Measurements from ENCODE around the gene MIR17HG.

The MIR17HG gene

DNA sequence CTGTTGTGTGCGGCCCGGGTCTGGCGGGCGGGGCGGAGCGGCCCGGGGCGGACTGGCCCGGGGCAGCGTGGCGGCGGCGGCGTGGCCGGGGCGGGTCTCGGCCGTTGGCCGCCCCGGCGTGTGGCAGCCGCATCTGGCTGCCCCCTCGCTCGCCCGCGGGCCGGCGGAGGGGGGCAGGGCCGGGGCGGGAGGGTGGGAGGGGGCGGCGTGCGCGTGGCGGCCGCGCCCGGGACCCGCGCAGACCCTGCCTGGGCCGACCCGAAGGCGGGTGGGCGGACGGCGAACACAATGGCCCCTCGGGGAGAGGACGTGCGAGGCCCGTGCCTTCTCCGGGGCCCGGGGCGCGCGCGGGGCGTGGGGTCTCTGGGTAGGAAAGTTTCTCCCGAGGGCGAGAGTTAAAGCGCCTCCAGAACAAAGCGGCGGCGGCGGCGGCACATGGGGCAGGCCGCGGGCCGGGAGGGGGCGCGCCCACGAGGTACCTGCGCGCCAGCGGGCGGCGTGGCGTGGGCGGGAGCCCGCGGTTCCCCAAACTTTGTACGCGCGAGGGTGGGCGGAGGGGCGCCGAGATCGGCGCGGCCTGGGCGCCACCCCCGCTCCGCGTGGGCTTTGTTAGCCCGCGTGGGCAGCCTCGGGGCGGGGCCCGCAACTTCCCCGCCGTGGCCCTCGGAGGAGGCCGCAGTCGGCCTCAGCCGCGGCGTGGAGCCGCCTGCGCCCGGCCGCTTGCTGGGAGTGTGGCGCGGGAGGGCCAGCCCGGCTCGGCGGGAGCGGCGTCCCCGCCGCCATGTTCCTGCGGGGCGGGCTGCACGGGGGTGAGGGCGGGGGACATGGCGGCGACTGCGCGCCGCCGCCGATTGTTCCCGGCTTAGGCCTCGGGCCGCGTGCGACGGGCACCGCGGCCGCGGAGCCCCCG lies 764 bp downstream of the MIR17HG start:
- peak; percentile 78 for DNase-seq

DNA sequence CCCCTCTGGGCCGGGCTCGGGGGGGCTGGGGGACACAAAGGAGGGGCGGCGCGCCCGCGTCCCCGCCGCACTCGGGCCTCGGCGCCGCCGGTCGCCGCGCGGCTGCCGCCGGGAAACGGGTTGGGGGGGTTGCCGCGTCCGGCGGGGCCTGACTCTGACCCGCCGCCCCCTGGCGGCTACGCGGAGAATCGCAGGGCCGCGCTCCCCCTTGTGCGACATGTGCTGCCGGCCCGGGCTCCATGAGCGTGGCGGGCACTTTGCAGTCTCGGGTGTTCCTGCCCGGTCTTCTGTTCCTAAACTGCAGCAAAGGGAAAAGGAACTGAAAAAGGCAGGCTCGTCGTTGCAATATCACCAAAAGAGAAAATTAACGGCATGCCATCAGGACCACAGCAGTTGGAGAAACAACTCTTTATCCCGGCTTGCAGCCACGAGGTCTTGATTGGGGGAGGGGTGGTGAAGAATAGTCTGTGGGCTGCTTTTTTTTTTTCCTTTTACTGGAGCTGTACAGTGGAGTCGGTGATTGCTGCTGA lies 1.5 kb downstream of the MIR17HG start:
- peak; percentile 94 to 97 for DNase-seq

DNA sequence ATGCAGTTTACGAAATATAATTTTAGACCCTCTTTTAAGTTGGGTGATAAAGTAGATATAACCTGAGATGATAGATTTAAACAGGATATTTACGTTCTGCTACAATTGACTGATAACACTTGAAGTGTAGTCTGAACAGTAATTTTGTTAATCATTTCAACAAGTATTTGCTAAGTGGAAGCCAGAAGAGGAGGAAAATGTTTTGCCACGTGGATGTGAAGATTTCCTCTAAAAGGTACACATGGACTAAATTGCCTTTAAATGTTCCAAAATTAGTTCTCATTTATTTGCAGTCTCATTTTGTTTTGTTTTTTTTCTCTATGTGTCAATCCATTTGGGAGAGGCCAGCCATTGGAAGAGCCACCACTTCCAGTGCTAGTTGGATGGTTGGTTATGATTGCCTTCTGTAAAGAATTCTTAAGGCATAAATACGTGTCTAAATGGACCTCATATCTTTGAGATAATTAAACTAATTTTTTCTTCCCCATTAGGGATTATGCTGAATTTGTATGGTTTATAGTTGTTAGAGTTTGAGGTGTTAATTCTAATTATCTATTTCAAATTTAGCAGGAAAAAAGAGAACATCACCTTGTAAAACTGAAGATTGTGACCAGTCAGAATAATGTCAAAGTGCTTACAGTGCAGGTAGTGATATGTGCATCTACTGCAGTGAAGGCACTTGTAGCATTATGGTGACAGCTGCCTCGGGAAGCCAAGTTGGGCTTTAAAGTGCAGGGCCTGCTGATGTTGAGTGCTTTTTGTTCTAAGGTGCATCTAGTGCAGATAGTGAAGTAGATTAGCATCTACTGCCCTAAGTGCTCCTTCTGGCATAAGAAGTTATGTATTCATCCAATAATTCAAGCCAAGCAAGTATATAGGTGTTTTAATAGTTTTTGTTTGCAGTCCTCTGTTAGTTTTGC lies 2.8 kb downstream of the MIR17HG start:
- DNase-seq, result peak in 1 of 2 donors; percentile 11

DNA sequence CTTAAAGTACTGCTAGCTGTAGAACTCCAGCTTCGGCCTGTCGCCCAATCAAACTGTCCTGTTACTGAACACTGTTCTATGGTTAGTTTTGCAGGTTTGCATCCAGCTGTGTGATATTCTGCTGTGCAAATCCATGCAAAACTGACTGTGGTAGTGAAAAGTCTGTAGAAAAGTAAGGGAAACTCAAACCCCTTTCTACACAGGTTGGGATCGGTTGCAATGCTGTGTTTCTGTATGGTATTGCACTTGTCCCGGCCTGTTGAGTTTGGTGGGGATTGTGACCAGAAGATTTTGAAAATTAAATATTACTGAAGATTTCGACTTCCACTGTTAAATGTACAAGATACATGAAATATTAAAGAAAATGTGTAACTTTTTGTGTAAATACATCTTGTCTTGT lies 3.6 kb downstream of the MIR17HG start:
- no peak for DNase-seq

DNA sequence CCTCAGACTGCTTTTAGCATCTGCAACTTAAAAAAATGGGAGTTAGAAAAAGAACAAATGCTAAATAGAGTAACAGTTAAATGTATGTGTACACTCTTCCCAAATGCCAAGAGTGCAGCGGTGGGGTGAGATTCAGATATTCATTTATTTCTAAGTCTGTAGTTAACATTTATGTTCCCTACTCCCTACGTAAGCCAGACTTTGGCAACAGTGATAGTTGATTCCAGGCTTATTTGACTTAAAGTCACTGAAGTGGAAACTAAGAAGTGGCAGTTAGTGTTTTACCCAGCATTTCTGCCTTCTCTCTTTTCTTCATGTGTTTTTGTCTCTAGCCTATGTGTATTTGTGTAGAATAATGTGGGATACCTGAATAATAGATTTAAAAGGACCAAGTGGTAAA lies 4.5 kb downstream of the MIR17HG start:
- DNase-seq, result no peak

DNA sequence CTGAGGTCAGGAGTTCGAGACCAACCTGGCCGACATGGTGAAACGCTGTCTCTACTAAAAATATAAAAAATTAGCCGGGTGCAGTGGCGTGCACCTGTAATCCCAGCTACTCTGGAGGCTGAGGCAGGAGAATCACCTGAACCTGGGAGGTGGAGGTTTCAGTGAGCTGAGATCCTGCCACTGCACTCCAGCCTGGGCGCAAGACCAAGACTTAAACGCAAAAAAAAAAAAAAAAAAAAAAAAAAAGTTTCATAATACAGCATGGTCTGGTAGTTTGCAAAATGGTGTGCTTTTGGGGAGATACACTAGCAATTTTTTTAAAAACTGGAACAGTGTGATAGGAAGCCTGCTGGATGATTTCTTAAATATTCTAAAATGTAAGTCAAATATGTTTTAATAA lies 5.4 kb downstream of the MIR17HG start:
- DNase-seq, result peak in 1 of 2 donors; percentile 4

DNA sequence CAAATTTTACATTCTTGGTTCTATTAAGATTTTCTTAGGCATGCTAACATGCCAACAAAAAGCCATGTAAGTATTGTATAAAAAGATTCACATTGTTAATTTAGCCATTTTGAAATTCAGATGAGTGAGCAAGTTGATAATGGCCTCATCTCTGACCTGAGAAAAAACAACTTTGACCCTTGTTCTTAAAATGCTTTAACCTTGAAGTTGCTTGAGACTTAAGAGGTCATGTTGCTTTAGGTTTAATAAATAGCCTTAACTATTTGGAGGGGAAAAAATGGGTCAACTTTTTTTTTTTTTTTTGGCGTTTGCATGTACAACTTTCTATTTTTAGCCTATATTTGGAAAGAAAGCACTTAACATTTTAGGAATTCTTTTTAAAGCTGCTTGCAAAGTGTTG lies 6.0 kb downstream of the MIR17HG start:
- DNase-seq, result no peak

DNA sequence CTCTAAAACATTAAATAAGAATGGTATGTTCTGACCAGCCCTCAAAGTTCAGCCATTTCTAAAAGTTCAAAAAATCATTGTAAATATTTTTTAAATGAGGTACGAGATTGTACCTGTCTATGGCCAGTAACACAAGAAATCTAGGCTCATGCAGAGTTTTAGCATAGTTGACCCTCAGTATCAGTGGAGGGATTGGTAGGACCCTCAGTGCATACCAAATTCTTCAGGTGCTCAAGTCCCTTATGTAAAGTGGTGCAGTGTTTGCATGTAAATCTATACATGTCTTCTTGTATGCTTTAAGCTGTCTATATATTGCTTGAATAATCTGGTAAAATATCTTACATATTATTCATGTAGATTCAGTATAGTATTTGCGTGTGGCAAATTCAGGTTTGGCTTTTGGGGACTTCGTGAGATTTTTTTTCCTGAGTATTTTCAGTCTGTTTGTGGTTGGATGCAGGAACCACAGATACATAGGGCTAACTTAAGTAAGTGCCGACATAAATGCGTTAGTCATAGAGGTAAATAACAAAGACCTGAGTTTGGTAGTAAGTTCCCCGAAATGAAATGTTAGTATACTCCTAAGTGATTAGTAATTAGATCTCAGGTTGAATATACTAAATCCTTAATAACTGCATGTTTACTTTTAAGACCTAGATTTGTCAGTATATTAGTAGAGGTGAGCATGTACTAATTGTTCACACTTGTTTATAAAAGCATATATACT lies 7.8 kb downstream of the MIR17HG start:
- DNase-seq, result no peak

DNA sequence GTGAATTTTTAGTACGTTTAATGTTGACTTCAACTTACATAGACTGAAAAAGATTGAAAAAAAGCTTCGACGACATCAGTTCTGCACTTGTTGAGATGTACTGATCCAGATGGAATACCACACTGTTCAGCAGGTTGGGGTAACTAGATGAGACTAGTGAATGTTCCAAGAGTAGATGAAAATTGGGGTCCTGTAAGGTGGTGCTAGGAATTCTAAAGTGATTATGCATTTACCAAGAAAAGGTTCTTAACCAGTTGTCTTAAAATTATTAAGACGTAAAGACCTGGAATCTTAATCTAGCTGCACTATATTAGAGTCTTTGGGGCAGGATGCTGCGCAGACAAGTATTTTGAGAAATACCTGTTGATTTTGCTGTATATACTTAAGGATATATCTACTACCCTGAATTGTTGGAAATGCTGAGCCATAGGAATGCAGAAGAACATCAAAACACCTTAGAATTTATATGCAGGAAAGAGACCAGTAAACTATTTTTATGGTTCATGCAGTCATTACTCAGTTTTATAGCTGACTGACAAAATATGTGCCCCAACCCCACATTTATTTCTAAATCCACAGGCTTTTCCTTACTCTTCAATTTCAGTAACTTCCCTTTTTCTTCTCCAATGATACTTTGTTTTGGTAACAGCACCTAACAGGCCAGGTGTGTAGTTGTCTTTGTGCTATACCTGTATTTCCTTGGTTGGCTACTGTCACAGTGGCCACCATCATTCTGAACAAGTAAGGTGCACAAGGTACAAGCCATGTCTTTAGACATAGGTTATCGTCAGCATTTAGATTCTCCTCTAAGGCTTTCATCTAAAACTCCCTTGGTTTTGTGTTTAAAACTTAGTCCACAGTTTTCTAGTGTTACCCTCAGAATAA lies 8.6 kb downstream of the MIR17HG start:
- DNase-seq, result no peak

DNA sequence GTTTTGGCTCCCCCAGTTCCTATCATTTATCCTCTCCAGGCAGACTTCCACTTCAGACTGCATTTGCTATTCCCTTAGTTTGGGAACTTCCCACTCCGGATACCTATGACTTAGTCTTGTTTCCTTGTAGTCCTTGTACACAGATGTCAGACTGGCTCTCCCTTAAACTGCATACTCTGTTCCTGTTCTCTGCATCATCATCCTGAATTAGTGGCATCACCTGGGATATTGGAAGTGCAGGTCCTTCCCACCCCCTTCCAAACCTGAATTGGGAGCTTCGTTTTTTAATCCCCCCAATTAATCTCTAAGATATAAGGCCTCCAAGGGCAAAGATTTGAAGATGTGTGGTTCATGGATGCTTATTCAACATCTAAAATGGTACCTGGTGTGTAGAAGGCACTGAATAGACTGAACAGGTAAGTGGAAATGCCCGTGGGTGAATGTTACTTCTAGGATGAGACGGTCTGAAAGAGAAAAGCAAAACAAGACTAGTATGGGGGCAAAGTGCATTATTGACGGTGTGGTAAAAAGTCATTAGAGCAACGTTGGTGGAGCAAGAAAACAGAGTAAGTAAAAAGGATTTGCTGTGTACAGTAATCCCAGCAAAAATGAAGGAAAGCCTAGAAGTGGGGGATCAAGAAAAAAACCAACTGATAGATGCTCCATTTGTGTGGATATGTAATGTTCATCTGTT lies 9.6 kb downstream of the MIR17HG start:
- no peak for DNase-seq

DNA sequence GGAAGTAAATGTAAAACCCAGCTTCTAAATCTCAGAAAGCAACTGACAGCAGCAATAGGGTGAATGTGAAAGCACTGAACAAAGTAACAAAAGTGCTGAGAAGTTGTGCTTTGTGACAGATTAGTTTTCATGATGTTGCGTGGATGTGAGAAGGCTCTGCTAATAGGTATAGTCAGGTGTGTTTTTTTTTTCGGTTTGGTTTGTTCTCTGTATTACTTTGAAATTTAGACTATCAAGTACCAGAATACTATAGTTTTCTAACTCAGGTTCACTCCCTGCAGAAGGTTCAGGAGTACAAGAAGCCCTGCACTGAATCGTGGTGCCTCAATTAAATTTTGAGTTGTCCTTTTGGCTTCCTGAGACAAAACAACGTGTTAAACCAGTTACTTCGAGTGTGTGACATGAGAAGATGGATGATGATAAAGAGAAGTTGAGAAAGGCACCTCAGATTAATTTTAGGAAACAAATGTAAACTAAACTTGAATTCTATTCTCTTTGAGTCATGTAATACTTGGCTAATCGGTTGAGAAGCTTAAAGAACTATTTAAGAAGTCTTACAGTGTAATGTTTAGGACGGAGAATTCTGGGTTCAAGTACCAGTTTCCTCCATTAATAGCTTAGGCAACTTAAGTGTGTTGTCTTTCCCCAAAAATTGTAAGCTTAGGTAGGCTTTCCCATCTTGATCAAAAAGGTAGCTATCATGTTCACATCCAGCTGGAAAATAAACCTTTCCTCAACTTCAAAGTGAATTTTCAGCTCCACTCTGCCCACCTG lies 10.3 kb downstream of the MIR17HG start:
- DNase-seq, result no peak

DNA sequence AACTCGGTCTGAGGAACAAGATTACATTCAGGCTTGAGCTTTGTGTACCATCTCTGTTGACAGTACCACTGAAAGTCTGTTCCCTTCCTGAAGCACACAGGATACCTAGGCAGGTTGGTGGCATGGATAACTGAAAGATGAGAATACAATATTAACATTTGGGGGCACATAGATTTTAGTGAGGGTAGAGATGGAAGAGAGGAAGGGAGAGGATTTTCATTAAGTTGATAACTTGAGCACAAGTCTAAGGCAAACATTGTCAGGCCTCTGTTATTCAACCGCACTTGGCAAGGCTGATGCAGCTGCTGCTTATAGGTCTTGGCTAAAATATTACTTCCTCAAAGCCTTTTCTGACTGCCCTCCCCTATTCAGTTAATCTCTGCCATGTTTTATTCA lies 10.9 kb downstream of the MIR17HG start:
- DNase-seq, result no peak

DNA sequence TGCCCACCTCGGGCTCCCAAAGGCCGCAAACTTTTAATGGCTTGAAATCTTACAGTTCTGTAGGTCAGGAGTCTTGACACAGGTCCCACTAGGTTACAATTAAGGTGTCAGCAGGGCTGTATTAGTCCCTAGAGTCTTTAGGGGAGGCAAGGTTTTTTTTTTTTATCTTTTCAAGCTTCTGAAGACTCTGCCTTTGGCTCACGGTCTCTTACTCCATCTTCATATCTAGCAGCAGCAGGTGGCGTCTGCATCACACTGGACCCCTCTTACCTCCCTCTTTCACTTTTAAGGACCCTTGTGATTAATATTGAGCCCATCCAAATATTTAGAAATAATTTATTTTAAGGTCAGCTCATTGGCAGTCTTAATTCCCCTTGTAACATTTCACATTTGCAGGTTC lies 11.6 kb downstream of the MIR17HG start:
- no peak for DNase-seq

DNA sequence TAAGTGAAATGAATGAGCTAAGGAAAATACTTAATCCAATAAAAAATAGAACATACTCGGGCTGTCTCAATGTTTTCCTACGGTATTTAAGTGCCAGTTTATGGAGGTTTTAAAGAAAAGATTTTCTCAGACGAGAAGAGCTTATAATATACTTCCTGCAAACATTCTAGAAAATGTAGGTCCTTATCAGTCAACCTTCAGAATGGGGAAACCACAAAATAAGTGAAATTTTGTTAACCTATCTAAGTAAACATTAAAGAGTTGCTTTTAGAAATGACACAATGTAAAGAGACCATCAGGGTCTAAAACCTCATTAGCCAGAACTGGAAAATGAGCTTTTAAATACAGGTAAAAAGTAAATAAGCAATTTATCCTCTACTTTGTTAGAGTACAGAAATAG lies 12.1 kb downstream of the MIR17HG start:
- DNase-seq, result no peak

DNA sequence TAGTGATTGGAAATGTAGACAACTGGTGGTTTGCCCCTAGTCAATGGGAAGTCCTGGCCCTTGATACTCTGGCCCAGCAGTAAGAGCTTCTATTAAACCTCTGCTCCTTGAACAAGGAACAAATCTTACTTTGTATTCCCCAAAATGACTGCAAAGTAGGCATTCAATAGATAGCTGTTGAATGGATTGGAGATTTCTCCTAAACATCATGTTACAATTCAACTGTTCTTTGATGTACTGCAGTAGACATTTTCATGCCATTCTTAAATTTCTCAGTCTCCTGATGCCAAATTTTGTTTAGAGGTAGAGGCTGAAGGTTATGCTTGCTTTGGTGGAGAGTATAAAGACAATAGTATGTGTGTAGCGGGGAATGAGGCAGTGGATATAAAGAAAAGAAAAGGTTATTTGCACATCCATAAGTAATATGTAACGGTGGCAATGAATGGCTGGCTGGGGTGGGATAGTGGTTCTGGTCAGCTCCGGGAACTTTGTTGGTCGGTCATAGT lies 12.8 kb downstream of the MIR17HG start:
- DNase-seq, result peak in 1 of 2 donors; percentile 6

DNA sequence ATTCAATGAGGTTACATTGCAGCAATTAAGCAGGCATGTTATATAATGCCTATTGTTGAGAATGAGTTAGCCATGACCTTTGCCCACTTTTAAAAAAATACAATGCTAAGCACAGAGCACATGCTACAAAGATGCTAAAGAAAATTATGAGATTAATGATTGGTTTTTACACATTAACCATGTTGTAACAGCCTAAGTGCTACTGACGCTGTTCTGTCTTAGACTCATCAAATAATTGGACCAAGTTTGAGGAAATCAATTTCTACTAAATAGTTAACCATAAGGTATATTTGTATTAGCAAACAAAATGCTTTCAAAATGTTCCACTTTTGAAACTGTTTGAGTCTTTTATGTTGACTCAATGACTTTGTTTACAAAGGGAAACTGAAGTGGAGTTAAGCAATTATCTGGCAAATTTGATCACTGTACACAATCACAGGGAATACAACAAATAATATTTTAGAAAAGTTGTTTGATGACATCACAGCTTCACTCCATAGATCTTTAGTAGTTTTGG lies 14.3 kb downstream of the MIR17HG start:
- DNase-seq, result no peak

DNA sequence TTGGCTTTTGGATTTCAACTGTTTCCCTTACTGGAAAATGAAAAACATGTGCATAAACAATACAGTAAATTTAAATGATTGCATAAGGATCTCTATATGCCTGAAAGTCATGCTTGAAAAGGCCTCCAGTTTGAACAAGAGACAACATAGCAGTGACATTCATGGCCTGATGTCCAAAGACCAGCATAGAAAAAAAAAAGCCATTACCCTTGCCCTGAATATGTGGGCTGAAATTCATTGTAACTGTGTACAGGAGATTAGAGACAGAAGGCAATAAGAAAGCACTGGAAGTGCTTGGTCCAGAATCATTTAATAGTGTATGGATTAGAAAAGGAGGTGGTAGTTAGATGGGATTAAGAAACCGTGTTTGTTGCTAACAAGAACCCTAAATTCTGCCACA lies 15.4 kb downstream of the MIR17HG start:
- DNase-seq, result no peak

DNA sequence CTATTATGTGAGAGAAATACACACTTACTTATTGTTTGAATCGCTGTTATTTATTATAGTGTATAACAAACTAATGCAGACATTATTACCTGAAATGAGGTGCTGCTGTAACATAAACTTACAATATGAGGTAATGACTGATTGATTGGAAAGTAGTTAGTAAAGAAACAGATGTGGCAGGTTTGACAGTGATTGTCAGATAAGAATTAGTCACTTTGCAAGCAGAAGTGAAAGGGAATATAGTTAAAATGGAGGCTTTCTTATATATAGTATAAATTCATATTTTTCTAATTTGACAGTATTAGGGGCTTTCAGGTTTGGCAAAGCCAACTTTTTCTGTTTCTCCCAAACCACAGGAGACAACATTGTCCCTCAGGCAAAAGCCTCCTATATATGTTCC lies 20.6 kb downstream of the MIR17HG start:
- no peak for DNase-seq

DNA sequence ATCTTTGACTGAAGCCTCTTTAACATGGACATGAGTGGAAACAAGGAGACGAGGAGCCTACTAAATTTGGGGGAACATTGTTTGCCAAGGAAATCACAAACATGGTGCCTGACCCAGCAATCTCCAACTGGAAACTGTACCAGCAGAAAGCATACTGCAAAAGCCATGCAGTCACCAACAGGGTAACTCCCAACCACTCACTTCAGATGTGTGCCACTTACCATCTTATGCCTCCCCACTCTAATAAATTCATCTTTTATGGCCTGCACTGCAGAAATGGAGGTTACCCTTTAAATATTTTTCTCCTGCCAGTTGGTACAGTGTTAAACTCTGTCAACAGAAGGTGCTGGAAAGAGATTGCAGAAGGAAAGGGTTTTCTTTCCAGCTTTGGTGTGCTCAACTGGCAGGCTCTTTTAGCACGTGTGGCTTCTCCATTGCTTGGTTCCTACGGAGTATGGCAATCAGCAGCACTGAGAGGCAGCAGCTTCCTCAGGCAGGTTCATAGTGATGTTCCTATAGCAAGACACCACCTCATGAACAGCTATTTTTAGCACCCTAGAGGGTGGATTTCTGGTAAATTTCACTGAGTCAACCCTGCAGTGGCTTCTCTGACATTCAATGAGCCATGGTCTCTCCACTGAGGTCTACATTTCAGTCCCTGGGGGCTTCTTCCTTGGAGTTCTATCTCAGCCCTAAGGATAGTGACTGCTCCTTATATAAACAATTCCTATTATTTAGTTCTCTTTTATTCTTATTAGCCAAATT lies 21.4 kb downstream of the MIR17HG start:
- peak in 1 of 2 donors; percentile 20 for DNase-seq

Measured in stimulated activated CD4-positive, alpha-beta T cell treated with anti-CD3 and anti-CD28 coated beads, Interleukin-2, amount 100 ng/mL, for 24 hours (primary cell).